SK-N-SH (cell line): ENCODE results near the gene RAPGEF3. TPM values are rescaled to one million over a fixed set of nuclear protein-coding genes. Genes with fewer than 3 reads are reported as not detected.

ENCODE experiments used
- REST ChIP-seq: IDR thresholded peaks from 2 replicates; pipeline ENCODE4 v1.6.1; 2012; ENCODE audit warnings: mild to moderate bottlenecking, low read depth, low read length, moderate library complexity
- SIN3A ChIP-seq: IDR thresholded peaks from 2 replicates; pipeline ENCODE4 v1.6.1; 2012; ENCODE audit warnings: low read depth, mild to moderate bottlenecking, low read length, moderate library complexity, borderline replicate concordance
- YY1 ChIP-seq: IDR thresholded peaks from 2 replicates; pipeline ENCODE4 v1.4.0; 2012; ENCODE audit warnings: low read depth, mild to moderate bottlenecking
- polyA plus RNA-seq, 3 experiments: library from polyadenylated mRNA; depleted of rRNA; stranded (reverse); fragments of >200 nt; gene quantifications; 2 replicates each; pipeline ENCODE4 v1.2.3, GENCODE V29; 2012

Gene RAPGEF3
- polyA plus RNA-seq, 1 of the 3 experiments (the other 2 are of a cell fraction) = 0.90 TPM

- TF ChIP-seq REST (no peak), YY1 (no peak), SIN3A (no peak)
Measured at GRCh38 chr12:47686645-47687240, 71.9 kb downstream of the RAPGEF3 start (continued).

Other genes with a start within 250 kb of the RAPGEF3 start
- gene RPAP3, start 52.9 kb downstream of the RAPGEF3 start, polyA plus RNA-seq (2012; rRNA removed) = 6.7 and 9.3 TPM in 2 replicates
- not detected in 2 replicates for gene ENDOU, start 33.4 kb downstream of the RAPGEF3 start, polyA plus RNA-seq (2012; rRNA removed)
- gene SLC48A1, start 14.4 kb upstream of the RAPGEF3 start, polyA plus RNA-seq (2012; rRNA removed) = 7.3 and 8.1 TPM in 2 replicates
- gene HDAC7, start 61.0 kb upstream of the RAPGEF3 start, polyA plus RNA-seq (2012; rRNA removed) = 32.7 and 51.0 TPM in 2 replicates
- gene VDR, start 146.1 kb upstream of the RAPGEF3 start, polyA plus RNA-seq (2012; rRNA removed) = 0.29 and 0.33 TPM in 2 replicates
- gene TMEM106C, start 204.7 kb upstream of the RAPGEF3 start, polyA plus RNA-seq (2012; rRNA removed) = 133 and 173 TPM in 2 replicates
- gene COL2A1, start 245.6 kb upstream of the RAPGEF3 start, polyA plus RNA-seq (2012; rRNA removed) = 0.02 TPM in 1 of 2 replicates, not detected in the other